Measurements from ENCODE around the gene FYN. TPM values are rescaled to one million over a fixed set of nuclear protein-coding genes. Genes with fewer than 3 reads are reported as not detected.

FYN gene
- total and polyA plus RNA-seq, 2 of the 8 experiments (the other 6 are each of a cell fraction or from before 2014, with no cell fraction given) = 46.8 to 97.2 TPM

DNA sequence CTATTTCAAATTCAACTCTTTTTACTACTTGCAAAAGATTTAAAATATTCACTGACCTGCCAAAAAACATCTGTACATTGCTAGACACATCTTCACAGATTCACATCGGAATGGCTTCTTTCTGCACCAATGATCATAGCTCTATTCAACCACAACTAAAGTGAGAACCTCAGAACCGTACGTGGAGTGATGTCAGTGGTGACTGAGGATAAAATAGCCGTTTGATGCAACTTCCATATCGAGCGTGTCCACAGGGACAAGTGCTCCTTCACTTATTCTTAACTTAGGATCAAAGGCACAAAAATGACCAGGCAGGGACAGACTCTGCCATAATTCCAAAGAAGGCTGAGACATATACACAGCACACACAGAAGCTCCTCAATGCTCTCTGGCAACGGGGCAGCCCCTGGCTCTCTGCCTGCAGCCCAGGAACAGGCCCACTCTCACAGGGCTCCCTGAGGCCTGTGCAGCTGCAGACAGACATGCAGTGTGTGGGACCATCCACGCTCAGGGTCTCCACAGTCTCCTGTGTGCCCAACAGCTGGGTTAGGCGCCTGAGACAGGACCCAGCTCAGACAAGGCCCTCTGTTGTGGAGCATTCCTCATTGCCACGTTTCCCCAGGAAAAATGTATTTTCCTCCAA, 22.8 kb downstream of the FYN start:
- Histone ChIP-seq H4K8ac (ENCODE audit: extremely low read depth, insufficient read depth, low read length) (no peak overlapping the region), H2BK5ac (ENCODE audit: low read depth, low read length) (no peak overlapping the region), H3K56ac (replicated peaks; ENCODE audit: insufficient read length, low read depth, low read length) (no peak overlapping the region), H3K23me2 (ENCODE audit: low read depth, low read length) (no peaks in the 10 kb centered on the region), H4K5ac (ENCODE audit: insufficient read length, low read depth, low read length) (no peak overlapping the region), H3K36me3 (ENCODE audit: control insufficient read depth in 2 of 4, insufficient read depth in 4 of 4, low read length in 3 of 4) (no peaks in the 10 kb centered on the region), H3K14ac (ENCODE audit: insufficient read length) (no peak overlapping the region), H3K79me1 (ENCODE audit: low read depth, low read length) (peaks cover 21% of the 10 kb centered on the region; the same call in 1 of the 2 replicates), H2AK5ac (ENCODE audit: low read depth, low read length) (no peak overlapping the region), H2AFZ (ENCODE audit: low read length) (no peak overlapping the region), H3K4ac (replicated peaks; ENCODE audit: insufficient read length, low read depth, low read length) (no peak overlapping the region), H2BK12ac (ENCODE audit: low read depth, low read length) (no peak overlapping the region), H2BK120ac (replicated peaks; ENCODE audit: low read depth, low read length) (no peak overlapping the region), H3K4me3 (ENCODE audit: extremely low read depth in 1 of 4, insufficient read depth in 2 of 4, low read depth in 3 of 4, low read length in 4 of 4) (no peak overlapping the region), H3K9me3 (ENCODE audit: insufficient read depth in 2 of 2, low read depth in 1 of 2, low read length in 1 of 2) (no peaks in the 10 kb centered on the region), H2BK20ac (ENCODE audit: low read length) (no peak overlapping the region), H4K20me1 (replicated peaks in 1 of 2; ENCODE audit: control insufficient read depth in 1 of 2, insufficient read depth in 2 of 2, low read length in 2 of 2) (peaks cover 0 to 19% of the 10 kb centered on the region in 2 experiments), H3K27me3 (replicated peaks in 1 of 4; ENCODE audit: control insufficient read depth in 3 of 4, extremely low read depth in 1 of 4, insufficient read depth in 3 of 4, low read length in 3 of 4) (no peaks in the 10 kb centered on the region), H3K27ac (ENCODE audit: low read depth, low read length) (no peak overlapping the region), H3K18ac (ENCODE audit: extremely low read depth, low read length) (peak overlapping the region; percentile 11; the same call in 1 of the 2 replicates), H3K23ac (ENCODE audit: insufficient read length) (no peak overlapping the region), H3K9ac (replicated peaks in 1 of 4; ENCODE audit: extremely low read depth in 1 of 4, low read depth in 3 of 4, low read length in 3 of 4) (no peak overlapping the region), H3K79me2 (ENCODE audit: control insufficient read depth in 1 of 2, insufficient read depth in 2 of 2, low read length in 2 of 2) (peaks cover 4 to 80% of the 10 kb centered on the region in 2 experiments; a peak in 2 of 4 replicates), H3K4me2 (ENCODE audit: insufficient read depth in 1 of 2, low read depth in 2 of 2, low read length in 2 of 2) (no peak overlapping the region), H4K91ac (replicated peaks; ENCODE audit: insufficient read length, low read length) (no peak overlapping the region), H3K4me1 (replicated peaks in 1 of 4; ENCODE audit: control insufficient read depth in 3 of 4, insufficient read depth in 4 of 4, low read length in 3 of 4) (peaks cover 7 to 25% (median 13%) of the 10 kb centered on the region in 4 experiments), H2BK15ac (ENCODE audit: low read length) (no peak overlapping the region)
- ChIA-PET POLR2A (ENCODE audit: partially characterized antibody) (interaction anchor here (0.8 to 1.2 kb wide), 4 partner anchors 8 to 23 kb away, joined by 3 read pairs; partner anchors contain the start of gene FYN), CTCF (ENCODE audit: partially characterized antibody) (interaction anchor here (0.9 to 1.8 kb wide), 11 partner anchors 10 to 193 kb away, joined by 3 to 7 read pairs (median 3); no protein-coding TSS in a partner anchor)
- DNase-seq (ENCODE audit: low read depth in 1 of 2, low spot score in 2 of 2) (no peak), FAIRE-seq (no peak)
- no peak for TF ChIP-seq NANOG (IDR thresholded peaks at IDR 0.05; ENCODE audit: insufficient read depth, low read depth, low read length, poor library complexity, severe bottlenecking)
- no peak for TF ChIP-seq BCL11A (IDR thresholded peaks at IDR 0.05; ENCODE audit: low read depth in 2 of 2, low read length in 2 of 2)
- TF ChIP-seq SRF (IDR thresholded peaks at IDR 0.05; ENCODE audit: low read depth, low read length) = no peak
- no peak for TF ChIP-seq CHD2 (IDR thresholded peaks at IDR 0.05; ENCODE audit: low read length)
- no peak for TF ChIP-seq MAFK (IDR thresholded peaks at IDR 0.05; ENCODE audit: low read depth, low read length)
- TF ChIP-seq CHD1 (IDR thresholded peaks at IDR 0.05; ENCODE audit: low read depth, low read length) = no peak
- TF ChIP-seq GTF2F1 (IDR thresholded peaks at IDR 0.05; ENCODE audit: borderline replicate concordance, low read depth, low read length) = no peak
- no peak for TF ChIP-seq CTBP2 (IDR thresholded peaks at IDR 0.05; ENCODE audit: borderline replicate concordance, insufficient read depth, insufficient read length, low read length)
- no peak for TF ChIP-seq TEAD4 (IDR thresholded peaks at IDR 0.05; ENCODE audit: low read depth, low read length)
- 92% methylated on average over 10 of the region's 10 CpGs; no CpG with 5 or more reads in 1 of the 2 experiments for WGBS, 2 experiments (ENCODE audit: extremely low coverage in 1 of 2, insufficient coverage in 1 of 2, insufficient read length in 1 of 2, insufficient replicate concordance in 2 of 2, low coverage in 1 of 2, low lambda C conversion rate in 2 of 2, missing lambda C conversion rate in 1 of 2)
